ENCODE measurements around the gene ZDHHC16. TPM values are rescaled to one million over a fixed set of nuclear protein-coding genes. Genes with fewer than 3 reads are reported as not detected.

ZDHHC16 gene
- total RNA-seq, 1 donor from 2014 or later, result 56.5 TPM

GRCh38 chr10:97459933-97460332 is 14.0 kb downstream of the ZDHHC16 start:
- TF ChIP-seq, protein P1, sequence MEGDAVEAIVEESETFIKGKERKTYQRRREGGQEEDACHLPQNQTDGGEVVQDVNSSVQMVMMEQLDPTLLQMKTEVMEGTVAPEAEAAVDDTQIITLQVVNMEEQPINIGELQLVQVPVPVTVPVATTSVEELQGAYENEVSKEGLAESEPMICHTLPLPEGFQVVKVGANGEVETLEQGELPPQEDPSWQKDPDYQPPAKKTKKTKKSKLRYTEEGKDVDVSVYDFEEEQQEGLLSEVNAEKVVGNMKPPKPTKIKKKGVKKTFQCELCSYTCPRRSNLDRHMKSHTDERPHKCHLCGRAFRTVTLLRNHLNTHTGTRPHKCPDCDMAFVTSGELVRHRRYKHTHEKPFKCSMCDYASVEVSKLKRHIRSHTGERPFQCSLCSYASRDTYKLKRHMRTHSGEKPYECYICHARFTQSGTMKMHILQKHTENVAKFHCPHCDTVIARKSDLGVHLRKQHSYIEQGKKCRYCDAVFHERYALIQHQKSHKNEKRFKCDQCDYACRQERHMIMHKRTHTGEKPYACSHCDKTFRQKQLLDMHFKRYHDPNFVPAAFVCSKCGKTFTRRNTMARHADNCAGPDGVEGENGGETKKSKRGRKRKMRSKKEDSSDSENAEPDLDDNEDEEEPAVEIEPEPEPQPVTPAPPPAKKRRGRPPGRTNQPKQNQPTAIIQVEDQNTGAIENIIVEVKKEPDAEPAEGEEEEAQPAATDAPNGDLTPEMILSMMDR (IDR thresholded peaks at IDR 0.05), result no peak
- ATAC-seq (no peak), DNase-seq (no peak)
- H3K36me3 ChIP-seq, result peaks cover 100% of the 10 kb centered on the region
- H3K9me3 ChIP-seq, result no peaks in the 10 kb centered on the region
- peaks cover 26% of the 10 kb centered on the region for H3K4me1 ChIP-seq
- no peaks in the 10 kb centered on the region for H3K27me3 ChIP-seq (ENCODE audit: low read depth)
- H3K27ac ChIP-seq, result no peak overlapping the region
- H3K4me3 ChIP-seq, result no peak overlapping the region
- intact Hi-C loops (cut with DNase I), result loop anchor here (10.0 kb wide), 1 partner anchor 95 kb away; no protein-coding TSS in a partner anchor

- no peak overlapping the region for H3K27ac ChIP-seq
- peaks cover 100% of the 10 kb centered on the region for H3K36me3 ChIP-seq
- ATAC-seq (no peak), DNase-seq (no peak)
- H3K27me3 ChIP-seq (ENCODE audit: low read depth), result no peaks in the 10 kb centered on the region
- no peaks in the 10 kb centered on the region for H3K9me3 ChIP-seq
- intact Hi-C loops (cut with DNase I), result loop anchor here (10.0 kb wide), 1 partner anchor 92 kb away; no protein-coding TSS in a partner anchor
- H3K4me3 ChIP-seq, result no peak overlapping the region
- H3K4me1 ChIP-seq, result peaks cover 23% of the 10 kb centered on the region
- TF ChIP-seq, protein P1 (IDR thresholded peaks at IDR 0.05), result no peak
Measured at GRCh38 chr10:97462309-97462708, 16.3 kb downstream of the ZDHHC16 start.

DNA sequence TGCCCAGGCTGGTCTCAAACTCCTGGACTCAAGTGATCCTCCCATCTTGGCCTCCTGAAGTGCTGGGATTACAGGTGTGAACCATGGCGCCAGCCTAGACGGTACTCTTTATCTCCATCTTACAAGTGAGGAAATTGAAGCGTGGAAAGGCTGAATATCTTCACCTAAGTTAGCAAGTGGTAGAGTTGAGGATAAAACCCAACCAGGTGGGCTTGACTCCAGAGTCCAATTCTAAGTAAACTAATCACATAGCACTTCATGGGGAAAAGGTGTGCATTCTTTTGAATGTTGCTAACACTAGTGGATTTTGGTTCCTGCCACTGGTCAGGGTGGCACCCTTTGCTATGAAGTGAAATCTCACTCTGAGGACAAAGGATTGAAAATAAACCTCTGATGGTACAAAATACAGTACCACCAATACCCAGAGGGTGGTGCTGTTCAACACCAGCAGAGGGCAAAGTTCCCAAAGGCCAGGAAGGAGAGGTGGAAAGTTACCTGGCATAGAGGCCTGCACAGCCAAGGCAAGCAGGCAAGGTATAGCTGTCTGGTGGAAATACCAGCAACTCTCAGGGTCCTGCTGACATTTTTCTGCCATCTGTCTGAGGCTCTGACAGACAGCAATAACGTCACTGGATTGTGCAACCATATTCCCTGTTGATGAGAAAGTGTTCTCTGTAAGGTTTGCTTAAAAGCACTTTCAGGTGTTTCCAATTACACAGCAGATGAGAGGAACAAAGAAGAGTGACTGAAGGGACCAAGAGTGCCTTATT is 17.6 kb downstream of the ZDHHC16 start:
- H3K9me3 ChIP-seq, result no peaks in the 10 kb centered on the region
- ATAC-seq (peak; percentile 85 to 89), DNase-seq (no peak)
- peaks cover 23% of the 10 kb centered on the region for H3K4me1 ChIP-seq
- peaks cover 100% of the 10 kb centered on the region for H3K36me3 ChIP-seq
- peak overlapping the region; percentile 62 for H3K27ac ChIP-seq
- intact Hi-C loops (cut with DNase I), result loop anchor here (10.0 kb wide), 1 partner anchor 91 kb away; no protein-coding TSS in a partner anchor
- TF ChIP-seq, protein P1 (IDR thresholded peaks at IDR 0.05), result peak; percentile 81
- no peaks in the 10 kb centered on the region for H3K27me3 ChIP-seq (ENCODE audit: low read depth)
- H3K4me3 ChIP-seq, result no peak overlapping the region

- ATAC-seq (no peak), DNase-seq (no peak)
- peaks cover 26% of the 10 kb centered on the region for H3K4me1 ChIP-seq
- TF ChIP-seq, protein P1 (IDR thresholded peaks at IDR 0.05), result no peak
- no peaks in the 10 kb centered on the region for H3K27me3 ChIP-seq (ENCODE audit: low read depth)
- H3K9me3 ChIP-seq, result no peaks in the 10 kb centered on the region
- intact Hi-C loops (cut with DNase I), result loop anchor here (10.0 kb wide), 1 partner anchor 91 kb away; no protein-coding TSS in a partner anchor
- H3K36me3 ChIP-seq, result peaks cover 100% of the 10 kb centered on the region
- peak overlapping the region; percentile 62 for H3K27ac ChIP-seq
- H3K4me3 ChIP-seq, result no peak overlapping the region
Measured at GRCh38 chr10:97464226-97464625, 18.3 kb downstream of the ZDHHC16 start.

DNA sequence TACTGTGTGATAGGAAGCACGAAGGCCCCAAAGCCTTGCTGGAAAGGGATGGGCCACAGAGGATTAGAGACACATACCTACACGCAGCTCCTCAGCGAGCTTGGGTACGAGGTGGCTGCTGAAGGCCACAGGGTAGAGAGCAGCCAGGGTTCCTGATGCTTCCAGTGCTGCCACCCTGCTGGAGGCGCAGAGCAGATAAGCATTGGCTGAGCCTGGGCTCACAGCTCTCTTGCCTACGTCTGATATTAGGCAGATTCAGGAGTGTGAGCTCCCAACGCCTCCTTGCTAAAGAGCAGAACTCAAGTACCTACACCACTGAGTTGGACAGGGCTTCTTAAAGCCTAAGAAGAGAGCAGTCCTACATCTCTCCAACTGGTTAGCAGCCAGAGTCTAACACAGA is 20.0 kb downstream of the ZDHHC16 start:
- TF ChIP-seq, protein P1 (IDR thresholded peaks at IDR 0.05), result no peak
- H3K36me3 ChIP-seq, result peaks cover 100% of the 10 kb centered on the region
- no peaks in the 10 kb centered on the region for H3K9me3 ChIP-seq
- ATAC-seq, result no peak
- H3K27me3 ChIP-seq (ENCODE audit: low read depth), result no peaks in the 10 kb centered on the region
- no peak overlapping the region for H3K4me3 ChIP-seq
- intact Hi-C loops (cut with DNase I), result loop anchor here (10.0 kb wide), 1 partner anchor 89 kb away; no protein-coding TSS in a partner anchor
- H3K27ac ChIP-seq, result peak overlapping the region; percentile 25
- no peak for DNase-seq
- H3K4me1 ChIP-seq, result peaks cover 33% of the 10 kb centered on the region
